Esophagus (tissue), 2 donors: ENCODE data around the gene SVOP. TPM values are rescaled to one million over a fixed set of nuclear protein-coding genes. Genes with fewer than 3 reads are reported as not detected.
"Not testable (repeated sequence)": the region's sequence is repeated elsewhere in the genome, so short reads cannot be mapped to it uniquely, and the experiment has no call there.

Experiments
- H3K27ac ChIP-seq, 2 donors: one replicate each; pipeline ENCODE4 v1.5.1; 2013; ENCODE audit warnings: low read depth in 2 of 2, mild to moderate bottlenecking in 2 of 2, inconsistent platforms in 1 of 2, low read length in 1 of 2, moderate library complexity in 1 of 2
- H3K27me3 ChIP-seq, 2 donors: one replicate each; pipeline ENCODE4 v1.6.1; 2013; ENCODE audit warnings: low read length in 2 of 2, control low read depth in 1 of 2, mild to moderate bottlenecking in 1 of 2; ENCODE audit not compliant: insufficient read depth in 2 of 2, control insufficient read depth in 1 of 2
- H3K36me3 ChIP-seq, 2 donors: one replicate each; pipeline ENCODE4 v1.6.1; 2013; ENCODE audit warnings: low read length in 1 of 2; ENCODE audit not compliant: control insufficient read depth in 2 of 2, insufficient read depth in 2 of 2
- H3K4me1 ChIP-seq, 2 donors: one replicate each; pipeline ENCODE4 v1.6.1; 2013; ENCODE audit warnings: low read length in 1 of 2; ENCODE audit not compliant: control insufficient read depth in 2 of 2, insufficient read depth in 2 of 2
- H3K4me3 ChIP-seq, 2 donors: one replicate each; pipeline ENCODE4 v1.5.1; 2013; ENCODE audit warnings: low read length in 2 of 2, mild to moderate bottlenecking in 2 of 2, low read depth in 1 of 2, moderate library complexity in 1 of 2
- H3K9me3 ChIP-seq, 2 donors: one replicate each; pipeline ENCODE4 v1.6.1; 2013; ENCODE audit warnings: mild to moderate bottlenecking in 2 of 2, low read depth in 1 of 2, low read length in 1 of 2, moderate library complexity in 1 of 2; ENCODE audit not compliant: control insufficient read depth in 2 of 2, insufficient read depth in 1 of 2
- WGBS, 2 donors: extraction: QIAGEN DNeasy Blood & Tissue Kit; methylation state at CpG; one replicate each; pipeline ENCODE4 v1.1.7; 2013; 5-methylcytosine and 5-hydroxymethylcytosine counted together
- polyA plus RNA-seq, 2 donors: library from polyadenylated mRNA; stranded (reverse); fragments of 200-250 nt; gene quantifications; one replicate each; pipeline ENCODE4 v1.2.3, GENCODE V29; 2013
- donor health status: healthy with polysubstance abuse.
- donor health status: Bipolar disorder and iron deficiency.

Gene SVOP
- polyA plus RNA-seq, 2 donors = not detected

DNA sequence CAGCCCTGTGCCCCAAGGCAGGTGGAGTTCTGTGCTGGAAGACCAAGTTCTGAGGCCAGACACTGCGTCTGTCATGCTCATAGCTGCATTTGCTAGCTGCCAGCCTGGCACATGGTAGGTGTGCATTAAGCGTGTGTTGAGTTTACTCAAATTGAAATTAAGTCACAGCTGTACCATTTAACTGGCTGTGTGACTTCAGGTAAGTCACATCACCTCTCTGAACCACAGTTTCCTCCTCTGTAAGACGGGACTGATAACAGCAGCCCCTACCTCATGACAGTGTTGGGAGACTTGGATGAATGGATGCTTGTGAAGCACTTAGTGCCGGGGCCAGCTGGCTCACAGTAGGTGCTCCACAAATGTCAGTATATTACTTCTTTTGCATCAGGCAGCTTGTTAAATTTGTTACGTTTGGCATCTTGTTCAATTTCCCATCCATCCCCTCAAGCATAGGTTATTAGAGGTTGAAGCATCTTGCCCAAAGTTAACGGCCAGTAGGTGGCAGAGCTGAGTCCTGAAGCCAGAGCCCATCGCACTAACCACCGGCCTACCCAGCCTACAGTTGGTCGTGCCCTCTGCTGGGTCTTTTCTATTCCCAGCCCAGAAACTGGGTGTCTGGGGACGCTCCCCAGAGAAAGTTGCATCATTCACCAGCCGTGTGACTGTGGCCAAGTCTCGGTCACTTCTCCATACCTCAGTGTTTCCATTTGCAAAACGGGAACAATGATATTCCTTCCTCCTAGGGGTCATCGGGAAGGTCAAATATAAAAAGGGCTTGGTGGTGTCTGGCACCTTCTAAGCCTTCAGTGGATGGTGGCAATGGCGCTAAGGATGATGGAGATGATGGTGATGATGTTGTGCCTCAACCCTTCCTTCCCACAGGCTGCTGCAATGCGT, 136.5 kb downstream of the SVOP start:
- WGBS, 2 donors = 57 to 62% methylated on average over 16 of the region's 16 CpGs
- H3K4me1 ChIP-seq = no peaks in the 10 kb centered on the region
- H3K27me3 ChIP-seq = no peaks in the 10 kb centered on the region
- no peaks in the 10 kb centered on the region for H3K9me3 ChIP-seq
- H3K4me3 ChIP-seq = no peak overlapping the region
- no peaks in the 10 kb centered on the region for H3K36me3 ChIP-seq
- H3K27ac ChIP-seq = no peak overlapping the region

GRCh38 chr12:108881953-108882352, 138.9 kb downstream of the SVOP start:
- WGBS, 2 donors = 61 to 66% methylated on average over 3 of the region's 3 CpGs
- Histone ChIP-seq H3K9me3 (no peaks in the 10 kb centered on the region), H3K27ac (no peak overlapping the region), H3K4me3 (no peak overlapping the region), H3K27me3 (no peaks in the 10 kb centered on the region), H3K36me3 (no peaks in the 10 kb centered on the region), H3K4me1 (no peaks in the 10 kb centered on the region)

DNA sequence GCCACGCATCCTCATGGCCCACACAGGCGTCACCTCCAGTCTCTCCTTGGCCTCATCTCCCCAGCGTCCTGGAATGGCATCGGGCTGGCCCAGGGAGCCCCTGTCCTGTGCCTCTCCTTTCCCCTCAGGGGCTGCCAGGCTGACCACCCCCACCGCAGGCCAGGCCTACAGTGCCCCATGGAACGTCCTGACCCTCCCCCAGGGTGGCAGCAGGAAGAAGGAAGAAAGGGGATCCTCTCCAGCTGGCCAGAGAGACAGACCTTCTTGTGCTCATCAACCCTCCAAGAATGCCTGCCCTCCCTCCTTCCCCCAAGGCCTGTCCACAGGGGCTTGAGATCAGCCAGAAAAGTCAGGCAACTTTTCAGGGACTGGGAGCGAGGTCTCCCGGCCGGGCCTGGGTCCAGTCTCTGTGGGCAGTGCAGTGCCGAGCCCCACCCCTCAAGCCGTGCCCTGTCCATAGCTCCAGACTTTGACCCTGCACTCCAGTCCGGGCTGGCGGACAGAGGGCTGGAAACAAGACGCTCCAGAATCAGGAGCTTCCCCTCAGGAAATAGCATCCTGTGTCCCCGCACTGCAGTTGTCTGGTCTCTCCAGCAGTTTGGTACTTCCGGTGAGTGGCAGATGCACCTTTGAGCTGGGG, 141.1 kb downstream of the SVOP start, which contains the start of gene DAO:
TSS of gene DAO (plus strand) at position 478 of the 640 bp plus-strand sequence. CDS start 4,915 bp downstream, outside the sequence.
- no peak within 1 kb of the TSS for H3K4me3 ChIP-seq
- no peaks in the 10 kb centered on the region for H3K36me3 ChIP-seq
- no peaks in the 10 kb centered on the region for H3K4me1 ChIP-seq
- no peaks in the 10 kb centered on the region for H3K27me3 ChIP-seq
- H3K27ac ChIP-seq = no peak within 1 kb of the TSS
- H3K9me3 ChIP-seq = no peaks in the 10 kb centered on the region
- 73% methylated on average over 16 of the region's 16 CpGs for WGBS, 2 donors

GRCh38 chr12:108876550-108876949, 144.3 kb downstream of the SVOP start:
- WGBS, 2 donors = 93 to 94% methylated on average over 3 of the region's 3 CpGs

GRCh38 chr12:108875682-108876361, 145.0 kb downstream of the SVOP start:
- Histone ChIP-seq H3K27me3 (no peaks in the 10 kb centered on the region), H3K4me3 (no peak overlapping the region), H3K27ac (no peak overlapping the region), H3K4me1 (no peaks in the 10 kb centered on the region), H3K36me3 (no peaks in the 10 kb centered on the region), H3K9me3 (no peaks in the 10 kb centered on the region)
- 79 to 84% methylated on average over 3 of the region's 3 CpGs for WGBS, 2 donors

More at GRCh38 chr12:108876550-108876949, 144.3 kb downstream of the SVOP start:
- no peak overlapping the region for H3K4me3 ChIP-seq
- no peaks in the 10 kb centered on the region for H3K36me3 ChIP-seq
- no peaks in the 10 kb centered on the region for H3K4me1 ChIP-seq
- no peaks in the 10 kb centered on the region for H3K9me3 ChIP-seq
- H3K27ac ChIP-seq = no peak overlapping the region
- no peaks in the 10 kb centered on the region for H3K27me3 ChIP-seq

DNA sequence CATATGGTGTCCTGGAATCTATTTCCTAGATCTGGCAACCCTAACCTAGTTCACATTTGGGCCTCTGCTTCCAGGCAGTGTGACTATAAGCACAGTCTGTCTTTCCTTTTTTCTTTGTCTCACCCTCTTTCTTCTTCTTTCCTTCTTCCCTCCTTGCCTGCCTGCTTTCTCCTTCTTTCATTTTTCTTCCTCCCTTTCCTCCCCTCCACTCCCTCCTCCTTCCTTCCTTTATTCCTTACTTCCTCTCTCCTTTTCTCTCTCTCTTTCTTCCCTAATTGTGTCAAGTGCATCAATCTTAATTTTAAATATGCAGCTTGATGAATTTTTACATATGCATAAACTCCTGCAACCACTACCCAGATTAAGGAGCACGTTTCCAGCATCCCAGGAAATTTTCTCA, 145.6 kb downstream of the SVOP start:
- 22 to 26% methylated on average over 1 of the region's 1 CpG for WGBS, 2 donors
- no peaks in the 10 kb centered on the region for H3K9me3 ChIP-seq

DNA sequence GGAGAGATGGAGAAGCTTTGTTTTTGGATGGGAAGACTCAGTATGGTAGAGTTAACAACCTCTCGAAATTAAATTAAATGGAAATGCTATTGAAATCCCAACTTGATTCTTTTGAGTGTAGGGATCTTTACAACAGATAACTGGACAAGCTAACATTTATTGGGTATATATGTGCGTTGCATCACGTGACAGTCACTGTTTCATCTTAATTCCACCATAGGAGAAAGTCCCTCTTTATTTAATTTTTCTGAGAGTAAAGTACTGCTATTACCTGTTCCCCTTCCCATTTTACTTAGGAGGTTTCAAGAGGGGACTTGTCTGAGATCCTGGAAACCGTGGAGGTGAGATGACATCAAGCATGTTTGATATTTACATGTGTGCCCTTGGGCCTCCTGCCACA, 152.1 kb downstream of the SVOP start:
- WGBS, 2 donors = 86 to 89% methylated on average over 4 of the region's 4 CpGs
- Histone ChIP-seq H3K36me3 (no peaks in the 10 kb centered on the region), H3K27me3 (no peaks in the 10 kb centered on the region), H3K9me3 (no peaks in the 10 kb centered on the region), H3K27ac (no peak overlapping the region), H3K4me3 (no peak overlapping the region), H3K4me1 (no peaks in the 10 kb centered on the region)

More for the DNA sequence above, 145.6 kb downstream of the SVOP start:
- H3K36me3 ChIP-seq = no peaks in the 10 kb centered on the region
- H3K4me1 ChIP-seq = no peaks in the 10 kb centered on the region
- H3K27ac ChIP-seq = no peak overlapping the region
- no peak overlapping the region for H3K4me3 ChIP-seq
- H3K27me3 ChIP-seq = no peaks in the 10 kb centered on the region

- H3K36me3 ChIP-seq, H3K27me3 ChIP-seq, H3K4me3 ChIP-seq, H3K9me3 ChIP-seq, H3K27ac ChIP-seq, H3K4me1 ChIP-seq: not testable (repeated sequence)
- 79 to 86% methylated on average over 9 to 10 of the region's 10 CpGs for WGBS, 2 donors
Observed at GRCh38 chr12:108866083-108866482, 154.8 kb downstream of the SVOP start.

- 97 to 98% methylated on average over 4 of the region's 4 CpGs for WGBS, 2 donors
- Histone ChIP-seq H3K9me3 (no peaks in the 10 kb centered on the region), H3K27ac (no peak overlapping the region), H3K36me3 (no peaks in the 10 kb centered on the region), H3K4me1 (no peaks in the 10 kb centered on the region), H3K4me3 (no peak overlapping the region), H3K27me3 (no peaks in the 10 kb centered on the region)
Observed at GRCh38 chr12:108865169-108865568, 155.7 kb downstream of the SVOP start.
